OCI-LY1 (cell line): ENCODE data around the gene DIP2C.
A peak's percentile ranks its signal among the peaks of the same experiment; 100 is the strongest.

ENCODE experiments used
- H2AFZ ChIP-seq: fragments of 200-600 bp; sonication (generic), shearing (Covaris generic); 2 replicates; pipeline ENCODE4 v1.6.0; 2014; ENCODE audit warnings: antibody characterized with exemption, mild to moderate bottlenecking, low read length
- H3F3A ChIP-seq: fragments of 200-600 bp; sonication (generic), shearing (Covaris generic); 2 replicates; pipeline ENCODE4 v1.6.0; 2014; ENCODE audit warnings: mild to moderate bottlenecking, antibody characterized with exemption, low read length, moderate library complexity; ENCODE audit not compliant: insufficient read depth
- H3K27ac ChIP-seq: fragments of 200-600 bp; sonication (generic); 2 replicates; pipeline ENCODE4 v1.5.1; 2014; ENCODE audit warnings: low read length, mixed run types, mild to moderate bottlenecking, low read depth; ENCODE audit not compliant: poor library complexity, severe bottlenecking
- H3K27me3 ChIP-seq: fragments of 200-600 bp; sonication (generic); 2 replicates; pipeline ENCODE4 v1.6.0; 2014; ENCODE audit warnings: antibody characterized with exemption, mild to moderate bottlenecking, low read length, moderate library complexity; ENCODE audit not compliant: insufficient read depth
- H3K36me3 ChIP-seq: fragments of 200-600 bp; sonication (generic); 2 replicates; pipeline ENCODE4 v1.6.1; 2014; ENCODE audit warnings: mild to moderate bottlenecking, antibody characterized with exemption, low read length, moderate library complexity, mixed read lengths; ENCODE audit not compliant: insufficient read depth
- H3K4me1 ChIP-seq: fragments of 200-600 bp; sonication (generic); 2 replicates; pipeline ENCODE4 v1.5.1; 2014; ENCODE audit warnings: mild to moderate bottlenecking, low read length, moderate library complexity; ENCODE audit not compliant: insufficient read depth, severe bottlenecking
- H3K4me2 ChIP-seq: fragments of 200-600 bp; sonication (generic), shearing (Covaris generic); 2 replicates; pipeline ENCODE4 v1.6.1; 2014; ENCODE audit warnings: low read length
- H3K4me3 ChIP-seq: fragments of 200-600 bp; sonication (generic); 2 replicates; pipeline ENCODE4 v1.5.1; 2014; ENCODE audit warnings: low read length, low read depth, mild to moderate bottlenecking, mixed read lengths; ENCODE audit not compliant: poor library complexity, severe bottlenecking
- H3K79me2 ChIP-seq: fragments of 200-600 bp; shearing (Covaris generic); 2 replicates; pipeline ENCODE4 v1.6.1; 2016; ENCODE audit warnings: mixed run types, low read length, mixed read lengths; ENCODE audit not compliant: insufficient read depth
- H3K9ac ChIP-seq: fragments of 200-600 bp; sonication (generic), shearing (Covaris generic); 2 replicates; pipeline ENCODE4 v1.6.1; 2014; ENCODE audit warnings: mild to moderate bottlenecking, low read length, mixed read lengths
- H3K9me2 ChIP-seq: fragments of 200-600 bp; sonication (generic), shearing (Covaris generic); 2 replicates; pipeline ENCODE4 v1.6.1; 2014; ENCODE audit warnings: low read depth, mild to moderate bottlenecking, low read length, mixed read lengths
- H3K9me3 ChIP-seq: fragments of 200-600 bp; shearing (Covaris generic); 2 replicates; pipeline ENCODE4 v1.6.1; 2014; ENCODE audit warnings: low read length, mixed read lengths
- H4K20me1 ChIP-seq: fragments of 200-600 bp; sonication (generic), shearing (Covaris generic); 2 replicates; pipeline ENCODE4 v1.6.0; 2016; ENCODE audit warnings: mild to moderate bottlenecking, low read length; ENCODE audit not compliant: insufficient read depth
- EZH2 ChIP-seq: fragments of 200-600 bp; sonication (generic), shearing (Covaris generic); IDR thresholded peaks from 2 replicates; pipeline ENCODE4 v1.8.0; 2017; ENCODE audit warnings: borderline replicate concordance, mixed run types, mild to moderate bottlenecking, antibody characterized with exemption, low read length, moderate library complexity, mixed read lengths
- TF ChIP-seq, protein P1 (sequence below): fragments of 200-600 bp; sonication (generic), shearing (Covaris generic); IDR thresholded peaks from 2 replicates; pipeline ENCODE4 v1.5.1; 2017; ENCODE audit warnings: mild to moderate bottlenecking, antibody characterized with exemption, low read length, moderate library complexity, mixed read lengths

Gene DIP2C

DNA sequence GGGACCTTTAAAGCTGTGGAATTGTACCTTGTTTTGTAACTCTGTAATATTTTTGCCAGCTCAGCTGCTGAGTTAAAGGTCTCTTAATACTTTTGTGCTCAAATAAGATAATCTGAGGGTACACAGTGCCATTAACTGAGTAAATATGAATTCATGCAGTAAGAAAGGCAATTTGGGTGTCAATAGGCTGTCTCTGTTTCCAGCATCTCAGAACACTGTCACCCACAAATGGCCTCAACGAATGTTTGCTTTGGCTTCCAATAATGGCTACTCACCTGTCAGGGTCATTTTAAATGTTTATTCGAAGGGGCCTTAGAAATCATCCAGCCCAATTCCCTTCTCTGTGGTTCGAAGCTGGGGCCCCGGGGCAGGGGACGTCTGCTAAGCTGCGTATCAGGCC lies 328.8 kb downstream of the DIP2C start:
- Histone ChIP-seq H3K9me3 (no peaks in the 10 kb centered on the region), H3K79me2 (no peaks in the 10 kb centered on the region), H3K9me2 (no peaks in the 10 kb centered on the region), H2AFZ (no peak overlapping the region), H3K9ac (no peak overlapping the region), H3K4me1 (peaks cover 81% of the 10 kb centered on the region), H3F3A (no peaks in the 10 kb centered on the region), H4K20me1 (no peaks in the 10 kb centered on the region), H3K4me3 (no peak overlapping the region), H3K27me3 (no peaks in the 10 kb centered on the region), H3K36me3 (peaks cover 95% of the 10 kb centered on the region), H3K27ac (peak overlapping the region; percentile 88), H3K4me2 (no peak overlapping the region)
- TF ChIP-seq, protein P1, sequence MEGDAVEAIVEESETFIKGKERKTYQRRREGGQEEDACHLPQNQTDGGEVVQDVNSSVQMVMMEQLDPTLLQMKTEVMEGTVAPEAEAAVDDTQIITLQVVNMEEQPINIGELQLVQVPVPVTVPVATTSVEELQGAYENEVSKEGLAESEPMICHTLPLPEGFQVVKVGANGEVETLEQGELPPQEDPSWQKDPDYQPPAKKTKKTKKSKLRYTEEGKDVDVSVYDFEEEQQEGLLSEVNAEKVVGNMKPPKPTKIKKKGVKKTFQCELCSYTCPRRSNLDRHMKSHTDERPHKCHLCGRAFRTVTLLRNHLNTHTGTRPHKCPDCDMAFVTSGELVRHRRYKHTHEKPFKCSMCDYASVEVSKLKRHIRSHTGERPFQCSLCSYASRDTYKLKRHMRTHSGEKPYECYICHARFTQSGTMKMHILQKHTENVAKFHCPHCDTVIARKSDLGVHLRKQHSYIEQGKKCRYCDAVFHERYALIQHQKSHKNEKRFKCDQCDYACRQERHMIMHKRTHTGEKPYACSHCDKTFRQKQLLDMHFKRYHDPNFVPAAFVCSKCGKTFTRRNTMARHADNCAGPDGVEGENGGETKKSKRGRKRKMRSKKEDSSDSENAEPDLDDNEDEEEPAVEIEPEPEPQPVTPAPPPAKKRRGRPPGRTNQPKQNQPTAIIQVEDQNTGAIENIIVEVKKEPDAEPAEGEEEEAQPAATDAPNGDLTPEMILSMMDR: no peak
- TF ChIP-seq EZH2: no peak

DNA sequence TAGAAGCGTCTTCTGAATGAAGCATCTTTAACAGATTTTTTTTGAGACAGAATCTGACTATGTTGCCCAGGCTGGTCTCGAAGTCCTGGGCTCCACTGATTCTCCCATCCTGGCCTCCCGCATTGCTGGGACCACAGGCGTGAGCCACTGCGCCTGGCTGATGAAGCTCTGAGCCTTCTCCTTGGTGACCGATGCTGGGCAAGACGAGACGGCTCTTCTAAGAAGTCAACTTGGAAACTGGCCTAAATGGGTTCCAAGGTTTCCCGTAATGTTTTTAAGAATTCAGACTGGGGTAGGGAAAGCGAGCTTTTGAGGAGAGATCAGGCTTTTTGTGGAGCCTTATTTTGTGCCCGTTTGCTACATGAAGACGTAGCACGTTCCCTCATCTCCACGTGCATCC lies 329.7 kb downstream of the DIP2C start:
- no peaks in the 10 kb centered on the region for H4K20me1 ChIP-seq
- TF ChIP-seq, protein P1: no peak
- TF ChIP-seq EZH2: no peak
- H2AFZ ChIP-seq: no peak overlapping the region
- no peaks in the 10 kb centered on the region for H3K9me3 ChIP-seq
- no peaks in the 10 kb centered on the region for H3F3A ChIP-seq
- H3K9me2 ChIP-seq: no peaks in the 10 kb centered on the region
- H3K4me2 ChIP-seq: no peak overlapping the region
- peaks cover 72% of the 10 kb centered on the region for H3K4me1 ChIP-seq
- H3K9ac ChIP-seq: no peak overlapping the region; the same call in 1 of the 2 replicates
- H3K79me2 ChIP-seq: no peaks in the 10 kb centered on the region
- no peak overlapping the region for H3K4me3 ChIP-seq
- peak overlapping the region; percentile 88 for H3K27ac ChIP-seq
- peaks cover 95% of the 10 kb centered on the region for H3K36me3 ChIP-seq
- no peaks in the 10 kb centered on the region for H3K27me3 ChIP-seq

DNA sequence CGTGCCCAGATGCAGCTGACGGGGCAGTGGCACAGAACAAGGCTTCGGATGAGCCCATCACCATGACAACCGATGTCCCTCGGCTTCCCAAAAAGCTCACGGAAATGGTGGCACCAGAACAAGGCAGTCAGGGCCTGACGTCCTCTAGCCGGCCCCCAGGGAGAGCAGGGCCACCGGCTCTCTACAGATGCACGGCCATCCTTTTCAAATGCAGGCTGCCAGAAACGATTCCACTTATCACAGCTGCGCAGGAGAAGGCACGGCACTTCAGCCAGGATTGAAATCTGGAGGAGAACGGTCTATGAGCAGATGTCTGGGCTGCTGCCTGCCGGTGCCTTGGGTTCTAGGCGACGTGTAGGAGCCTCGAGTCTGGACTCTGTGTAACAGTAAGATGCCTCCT lies 330.4 kb downstream of the DIP2C start:
- no peak for TF ChIP-seq EZH2
- TF ChIP-seq, protein P1: no peak
- Histone ChIP-seq H3K4me3 (no peak overlapping the region), H3K27me3 (no peaks in the 10 kb centered on the region)

More for the DNA sequence above, 330.4 kb downstream of the DIP2C start:
- Histone ChIP-seq H3K27ac (peak overlapping the region; percentile 88), H3K4me2 (peak overlapping the region; percentile 12; the same call in 1 of the 2 replicates), H3K9me2 (no peaks in the 10 kb centered on the region), H3K36me3 (peaks cover 95% of the 10 kb centered on the region), H3K79me2 (no peaks in the 10 kb centered on the region), H3K9ac (peak overlapping the region; percentile 36; the same call in 1 of the 2 replicates), H3F3A (no peaks in the 10 kb centered on the region), H3K9me3 (no peaks in the 10 kb centered on the region), H3K4me1 (peaks cover 66% of the 10 kb centered on the region), H2AFZ (no peak overlapping the region), H4K20me1 (no peaks in the 10 kb centered on the region)
